Diencephalon (tissue), 1 donor: ENCODE data around the gene HNRNPL. TPM values are rescaled to one million over a fixed set of nuclear protein-coding genes. Genes with fewer than 3 reads are reported as not detected.

Source experiments
- small RNA-seq: library from RNA; depleted of rRNA; stranded (forward); fragments of <200 nt; gene quantifications from one replicate; pipeline ENCODE3, GENCODE V24; 2014
- total RNA-seq: library from RNA; depleted of rRNA; stranded (reverse); fragments of >200 nt; gene quantifications from one replicate; pipeline ENCODE4 v1.2.3, GENCODE V29; 2014

The HNRNPL gene
- 273 TPM for total RNA-seq

DNA sequence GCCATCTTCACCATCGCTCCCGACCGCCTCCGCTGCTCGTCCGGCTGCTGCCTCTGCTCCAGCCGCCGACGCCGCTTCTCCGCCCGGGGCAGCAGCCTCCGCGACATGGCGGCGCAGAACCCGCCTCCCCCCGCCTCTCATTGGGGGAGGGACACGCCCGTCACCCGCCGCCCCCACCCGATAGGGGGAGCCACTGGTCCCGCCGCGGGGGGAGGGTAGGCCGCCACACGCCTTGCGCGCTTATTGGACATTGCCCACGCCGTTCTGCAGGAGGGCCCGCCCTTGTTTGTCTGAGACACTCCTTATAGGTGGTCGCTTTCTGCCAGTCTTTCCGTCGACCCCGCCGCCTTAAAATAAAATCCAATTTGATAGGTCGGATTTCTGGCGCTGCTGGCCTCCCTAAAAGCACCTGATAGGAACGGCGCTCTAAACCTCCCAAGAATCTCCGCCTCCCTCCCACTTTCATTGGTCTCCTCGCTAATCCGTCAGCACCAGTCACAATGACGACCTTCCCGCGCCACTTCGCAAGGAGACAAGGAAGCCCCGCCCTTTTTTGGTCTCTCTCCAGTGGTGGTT lies at the start of gene HNRNPL:
Gene HNRNPL, minus strand, starts transcription at position 127 of the 576 bp plus-strand sequence. Its CDS starts 20 bp downstream, at position 107.

GRCh38 chr19:38877781-38878574 lies 28.2 kb upstream of the HNRNPL start, which contains the start of gene RINL:
Gene RINL (minus strand): TSS chr19:38878275. CDS start chr19:38876742, 1,533 bp downstream.

DNA sequence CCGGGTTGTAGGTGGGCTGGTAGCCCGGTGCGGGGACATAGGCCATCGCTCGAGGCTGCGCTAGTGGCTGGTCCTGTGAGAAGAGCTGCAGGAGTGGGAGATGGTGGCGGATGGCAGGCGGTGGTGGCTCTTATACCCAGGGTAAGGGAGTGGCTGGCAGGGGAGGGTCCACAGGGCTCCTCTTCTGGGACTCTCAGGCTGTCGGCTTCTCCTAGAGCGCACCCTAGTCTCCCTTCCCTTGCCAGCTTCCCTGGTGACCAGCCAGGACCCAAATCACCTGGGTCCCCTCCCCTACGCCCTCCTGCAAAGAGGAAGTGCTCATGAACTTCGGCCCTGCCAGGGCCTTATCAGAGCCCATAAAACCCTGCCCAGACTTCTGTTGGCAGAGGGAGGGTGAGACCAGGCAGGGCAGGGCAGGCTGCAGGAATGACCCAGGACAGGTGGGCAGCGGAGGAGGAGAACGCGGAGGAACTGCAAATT lies 36.9 kb downstream of the HNRNPL start, which contains the start of gene LGALS4:
Gene LGALS4, minus strand, starts transcription at position 105 of the 480 bp plus-strand sequence. Its CDS starts 59 bp downstream, at position 46.

GRCh38 chr19:38788478-38789243 lies 61.1 kb downstream of the HNRNPL start, which contains the start of gene LGALS7B:
Gene LGALS7B (plus strand): TSS chr19:38789200. CDS start chr19:38789227, 27 bp downstream.

Small RNA genes lying within 50 kb of the gene (small RNA-seq; reads per million reads assigned to genes)
- not detected for gene RNU6-140P

Other genes with a start within 250 kb of the HNRNPL start
- 1.2 TPM for gene MAP4K1, start 232.0 kb downstream of the HNRNPL start, total RNA-seq
- gene EIF3K, start 230.8 kb downstream of the HNRNPL start, total RNA-seq, result 126 TPM
- gene ACTN4, start 202.3 kb downstream of the HNRNPL start, total RNA-seq, result 79.6 TPM
- 1.2 TPM for gene CAPN12, start 105.5 kb downstream of the HNRNPL start, total RNA-seq
- gene LGALS7, start 76.5 kb downstream of the HNRNPL start, total RNA-seq, result not detected
- gene LGALS7B, start 60.8 kb downstream of the HNRNPL start, total RNA-seq, result not detected
- 0.69 TPM for gene LGALS4, start 37.0 kb downstream of the HNRNPL start, total RNA-seq
- gene ECH1, start 18.2 kb downstream of the HNRNPL start, total RNA-seq, result 47.1 TPM
- 14.1 TPM for gene RINL, start 28.3 kb upstream of the HNRNPL start, total RNA-seq
- 98.7 TPM for gene SIRT2, start 49.6 kb upstream of the HNRNPL start, total RNA-seq
- 4.8 TPM for gene NFKBIB, start 50.0 kb upstream of the HNRNPL start, total RNA-seq
- 0.69 TPM for gene CCER2, start 62.2 kb upstream of the HNRNPL start, total RNA-seq
- 9.0 TPM for gene SARS2, start 80.8 kb upstream of the HNRNPL start, total RNA-seq
- 17.8 TPM for gene MRPS12, start 81.0 kb upstream of the HNRNPL start, total RNA-seq
- gene FBXO17, start 125.8 kb upstream of the HNRNPL start, total RNA-seq, result 4.6 TPM
- gene FBXO27, start 182.6 kb upstream of the HNRNPL start, total RNA-seq, result 10.4 TPM
- not detected for gene ACP7, start 234.4 kb upstream of the HNRNPL start, total RNA-seq